Astrocyte of the cerebellum (primary cell): ENCODE measurements around the gene PLEKHH3.
"Not testable (repeated sequence)": the region's sequence is repeated elsewhere in the genome, so short reads cannot be mapped to it uniquely, and the experiment has no call there.

Experiments
- DNase-seq: peaks from one replicate; pipeline ENCODE4 v3.0.0-alpha.2; 2011; ENCODE audit warnings: low read depth
- H3K4me3 ChIP-seq: 2 replicates; pipeline ENCODE4 v1.5.1; 2011; ENCODE audit warnings: mild to moderate bottlenecking, low read depth, low read length, moderate library complexity
- in situ Hi-C: cut with HindIII; loops from 2 replicates; pipeline ENCODE4 v1.10.0; 2017; ENCODE audit warnings: low sequenced_read_pairs
- TF ChIP-seq, protein P1 (sequence below): IDR thresholded peaks from 2 replicates; pipeline ENCODE4 v1.5.1; 2012; ENCODE audit warnings: low read length, low read depth, moderate library complexity, mild to moderate bottlenecking; ENCODE audit errors: missing control alignments

PLEKHH3 gene

DNA sequence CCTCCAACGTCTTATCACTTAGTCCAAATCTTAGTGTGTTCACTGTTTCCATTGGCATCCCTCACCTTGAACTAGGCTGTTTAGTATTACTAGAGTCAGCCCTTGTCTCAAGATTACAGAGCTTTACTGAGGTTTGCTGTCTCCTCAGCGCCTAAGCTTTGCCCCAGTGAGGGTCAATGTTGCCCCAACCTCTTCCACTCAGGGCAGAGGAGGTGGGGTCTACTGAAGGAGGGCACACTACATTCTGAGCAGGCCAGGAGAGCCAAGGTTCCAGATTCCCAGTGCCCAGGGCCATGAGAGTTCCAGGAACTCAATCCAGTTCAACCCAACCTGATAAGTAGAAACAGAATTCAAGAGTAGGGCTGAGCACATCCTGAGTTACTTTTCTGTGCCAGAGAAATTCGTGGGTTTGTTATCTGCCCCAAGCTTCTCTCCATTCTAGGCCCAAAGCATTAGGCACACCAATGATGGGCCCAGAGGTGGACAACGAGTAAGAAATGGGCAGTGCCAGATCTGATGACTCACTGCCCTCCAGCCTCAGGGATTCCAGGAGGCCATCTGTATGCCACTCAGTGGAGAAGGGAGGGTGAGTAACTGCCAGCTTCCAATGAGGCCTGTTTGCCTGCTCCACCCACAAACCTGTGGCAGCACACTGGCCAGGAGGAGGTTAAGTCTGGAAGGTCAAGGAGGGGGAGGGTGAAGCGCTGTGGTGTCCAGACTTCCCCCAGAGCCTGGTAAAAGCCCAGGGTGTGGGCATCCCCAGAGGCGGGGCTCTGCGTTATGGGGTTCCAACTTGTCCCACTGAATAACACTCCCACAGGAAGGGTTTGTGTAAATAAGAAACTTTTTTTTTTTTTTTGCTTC, 9.5 kb downstream of the PLEKHH3 start:
- DNase-seq = no peak
- TF ChIP-seq, protein P1, sequence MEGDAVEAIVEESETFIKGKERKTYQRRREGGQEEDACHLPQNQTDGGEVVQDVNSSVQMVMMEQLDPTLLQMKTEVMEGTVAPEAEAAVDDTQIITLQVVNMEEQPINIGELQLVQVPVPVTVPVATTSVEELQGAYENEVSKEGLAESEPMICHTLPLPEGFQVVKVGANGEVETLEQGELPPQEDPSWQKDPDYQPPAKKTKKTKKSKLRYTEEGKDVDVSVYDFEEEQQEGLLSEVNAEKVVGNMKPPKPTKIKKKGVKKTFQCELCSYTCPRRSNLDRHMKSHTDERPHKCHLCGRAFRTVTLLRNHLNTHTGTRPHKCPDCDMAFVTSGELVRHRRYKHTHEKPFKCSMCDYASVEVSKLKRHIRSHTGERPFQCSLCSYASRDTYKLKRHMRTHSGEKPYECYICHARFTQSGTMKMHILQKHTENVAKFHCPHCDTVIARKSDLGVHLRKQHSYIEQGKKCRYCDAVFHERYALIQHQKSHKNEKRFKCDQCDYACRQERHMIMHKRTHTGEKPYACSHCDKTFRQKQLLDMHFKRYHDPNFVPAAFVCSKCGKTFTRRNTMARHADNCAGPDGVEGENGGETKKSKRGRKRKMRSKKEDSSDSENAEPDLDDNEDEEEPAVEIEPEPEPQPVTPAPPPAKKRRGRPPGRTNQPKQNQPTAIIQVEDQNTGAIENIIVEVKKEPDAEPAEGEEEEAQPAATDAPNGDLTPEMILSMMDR = no peak
- H3K4me3 ChIP-seq = no peak overlapping the region
- in situ Hi-C loops = no loop called here

DNA sequence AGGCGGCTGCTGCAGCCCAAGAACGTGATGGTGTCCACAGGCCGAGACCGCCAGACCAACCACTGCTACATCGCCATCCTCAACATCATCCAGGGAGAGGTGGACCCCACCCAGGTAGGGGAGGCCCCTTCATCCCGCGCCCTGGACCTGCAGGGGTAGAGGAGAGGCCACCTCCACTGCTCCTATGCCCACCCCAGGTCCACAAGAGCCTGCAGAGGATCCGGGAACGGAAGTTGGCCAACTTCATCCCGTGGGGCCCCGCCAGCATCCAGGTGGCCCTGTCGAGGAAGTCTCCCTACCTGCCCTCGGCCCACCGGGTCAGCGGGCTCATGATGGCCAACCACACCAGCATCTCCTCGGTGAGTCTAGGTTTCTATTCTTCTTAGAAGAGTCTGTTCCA, 10.7 kb downstream of the PLEKHH3 start:
- DNase-seq, H3K4me3 ChIP-seq, in situ Hi-C loops: not testable (repeated sequence)

DNA sequence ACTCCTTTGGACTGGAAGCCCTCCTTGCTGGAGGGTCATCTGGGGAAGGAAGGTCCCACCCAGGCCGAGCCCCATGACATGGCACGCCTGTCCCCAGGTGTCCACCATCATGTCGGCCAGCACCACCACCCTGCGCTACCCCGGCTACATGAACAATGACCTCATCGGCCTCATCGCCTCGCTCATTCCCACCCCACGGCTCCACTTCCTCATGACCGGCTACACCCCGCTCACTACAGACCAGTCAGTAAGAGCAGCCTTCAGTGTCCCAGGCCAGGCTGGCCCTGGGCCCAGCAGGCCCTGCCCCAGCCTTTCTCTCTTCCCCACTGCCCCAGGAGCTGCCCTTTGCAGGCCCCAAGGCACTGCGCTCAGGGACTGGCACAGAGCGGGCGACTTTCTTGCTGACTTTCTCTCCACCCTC, 11.2 kb downstream of the PLEKHH3 start:
- TF ChIP-seq, protein P1 = no peak
- no peak overlapping the region for H3K4me3 ChIP-seq
- in situ Hi-C loops = no loop called here
- DNase-seq = no peak

DNA sequence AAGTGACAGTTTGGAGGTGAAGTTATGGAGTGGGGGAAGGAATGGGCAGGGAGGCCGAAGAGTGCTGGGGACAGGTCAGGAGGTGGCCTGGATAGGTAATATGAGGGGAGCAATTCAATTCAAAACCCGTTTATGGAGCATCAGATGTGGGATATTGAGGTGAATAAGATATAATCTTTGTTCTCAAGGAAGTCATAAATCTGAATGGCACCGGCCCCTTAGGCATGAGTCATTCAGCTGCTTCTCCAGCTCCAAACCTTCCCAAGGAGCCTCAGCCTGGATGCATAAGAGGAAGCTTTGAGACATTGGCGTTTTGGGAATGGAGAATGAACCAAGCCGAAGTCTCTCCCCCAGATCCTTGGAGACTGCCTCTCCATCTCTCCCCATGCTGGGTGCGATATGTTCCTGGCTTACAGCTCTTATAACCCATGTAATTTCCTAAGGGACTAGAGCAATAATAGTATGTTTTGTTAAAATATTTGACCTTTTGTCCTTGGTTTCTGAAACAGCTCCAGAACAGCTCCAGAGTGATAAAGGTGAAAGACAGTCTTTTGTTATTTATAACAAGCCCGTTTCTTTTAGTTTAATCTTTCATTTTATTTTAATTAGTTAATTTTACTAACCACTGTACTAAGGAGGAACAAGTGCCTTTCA, 16.0 kb downstream of the PLEKHH3 start:
- no peak for DNase-seq
- no peak overlapping the region for H3K4me3 ChIP-seq
- TF ChIP-seq, protein P1 = no peak
- in situ Hi-C loops = loop anchor here (5.0 kb wide), 1 partner anchor 54 kb away; the partner anchor contains the start of genes RETREG3 and TUBG1

DNA sequence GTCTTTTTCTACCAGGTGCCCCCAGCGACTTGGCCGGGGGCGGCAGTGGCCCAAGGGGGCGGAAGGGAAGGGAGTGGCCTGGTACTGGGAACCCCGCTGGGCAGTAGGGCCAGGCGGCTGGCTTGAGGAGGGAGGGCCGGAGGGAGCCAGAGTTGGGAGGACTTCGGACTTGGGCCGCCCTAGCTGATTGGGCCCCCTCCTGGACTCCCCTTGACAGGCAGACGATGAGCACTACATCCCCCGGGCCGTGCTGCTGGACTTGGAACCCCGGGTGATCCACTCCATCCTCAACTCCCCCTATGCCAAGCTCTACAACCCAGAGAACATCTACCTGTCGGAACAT, 16.9 kb downstream of the PLEKHH3 start:
- not testable (repeated sequence) for DNase-seq
- in situ Hi-C loops = loop anchor here (5.0 kb wide), 1 partner anchor 53 kb away; the partner anchor contains the start of genes RETREG3 and TUBG1
- H3K4me3 ChIP-seq = peak overlapping the region; percentile 67

DNA sequence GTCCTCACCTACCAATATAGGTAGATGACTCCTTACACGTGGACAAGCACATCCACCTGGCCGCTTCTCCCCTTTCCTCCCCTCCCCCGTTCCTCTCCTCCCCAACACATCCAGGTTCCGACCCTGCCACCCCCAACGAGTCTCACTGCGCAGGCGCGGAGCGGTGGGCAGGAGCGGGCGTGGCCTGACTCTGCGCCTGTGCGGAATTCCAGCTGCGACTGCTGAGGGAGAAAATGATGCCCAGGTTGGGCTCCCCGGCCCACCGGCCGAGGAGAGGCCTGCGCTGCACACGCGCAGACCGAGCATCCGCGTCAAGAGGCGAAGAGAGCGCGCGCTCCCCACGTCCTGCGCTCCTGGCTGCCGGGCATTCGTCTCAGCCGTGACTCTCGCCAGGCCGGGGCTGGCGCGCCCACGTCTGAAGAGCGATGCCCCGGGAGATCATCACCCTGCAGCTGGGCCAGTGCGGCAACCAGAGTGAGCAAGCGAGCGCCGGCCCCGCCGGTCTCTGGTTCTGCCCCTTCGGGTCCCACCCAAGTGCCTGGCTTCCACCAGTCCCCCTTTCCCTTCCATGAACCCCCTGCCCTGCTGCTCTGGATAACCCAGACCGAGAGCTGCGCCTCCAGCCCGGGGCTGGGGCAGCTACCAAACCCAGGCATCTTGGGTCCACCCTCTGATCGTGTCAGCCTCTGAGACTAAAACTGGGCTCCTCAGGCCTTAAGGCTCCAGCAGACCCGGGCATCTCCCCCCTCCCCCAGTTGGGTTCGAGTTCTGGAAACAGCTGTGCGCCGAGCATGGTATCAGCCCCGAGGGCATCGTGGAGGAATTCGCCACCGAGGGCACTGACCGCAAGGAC, 17.5 kb downstream of the PLEKHH3 start, which contains the start of gene TUBG2:
TUBG2 (plus strand) TSS at position 206 of the 853 bp plus-strand sequence; CDS start at position 426, 220 bp downstream.
- TF ChIP-seq, protein P1 = no peak
- DNase-seq = peak; percentile 73
- H3K4me3 ChIP-seq = peak within 1 kb of the TSS; percentile 67
- in situ Hi-C loops = no loop called here

DNA sequence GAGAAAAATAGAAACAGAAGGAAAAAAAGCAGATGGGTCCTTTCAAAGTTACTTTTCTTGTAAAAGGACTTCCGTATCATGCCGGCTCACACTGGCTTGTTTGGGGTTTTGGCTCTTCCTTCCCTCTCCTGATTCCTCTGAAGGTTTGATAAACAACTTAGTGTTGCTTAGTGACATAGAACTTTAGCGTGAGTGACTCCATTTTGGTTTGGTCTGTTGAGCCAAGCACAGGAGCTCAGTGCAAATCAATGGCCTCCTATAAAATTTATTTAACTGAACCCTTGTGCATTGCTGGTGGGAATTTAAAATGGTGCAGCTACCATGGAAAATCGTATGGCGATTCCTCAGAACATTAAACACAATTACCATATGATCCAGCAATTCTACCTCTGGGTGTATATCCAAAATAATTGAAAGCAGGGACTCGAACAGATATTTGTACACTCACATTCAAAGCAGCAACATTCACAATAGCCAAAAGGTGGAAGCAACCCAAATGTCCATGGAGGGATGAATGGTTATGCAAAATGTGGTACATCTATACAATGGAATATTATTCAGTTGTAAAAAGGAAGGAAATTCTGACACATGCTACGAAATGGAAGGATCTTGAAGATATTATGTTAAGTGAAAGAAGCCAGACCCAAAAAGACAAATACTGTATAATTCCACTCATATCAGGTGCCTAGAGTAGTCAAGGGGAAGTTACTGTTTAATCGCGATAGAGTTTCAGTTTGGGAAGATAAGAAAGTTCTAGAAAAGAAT, 18.8 kb downstream of the PLEKHH3 start:
- TF ChIP-seq, protein P1 = no peak
- H3K4me3 ChIP-seq = no peak overlapping the region
- no peak for DNase-seq
- in situ Hi-C loops = no loop called here
